Measurements from ENCODE around the gene PRX.
A peak's percentile ranks its signal among the peaks of the same experiment; 100 is the strongest.

PRX gene

GRCh38 chr19:40363069-40363468 is 50.1 kb downstream of the PRX start:
- peak in 1 of 2 experiments; percentile 7 for DNase-seq

DNA sequence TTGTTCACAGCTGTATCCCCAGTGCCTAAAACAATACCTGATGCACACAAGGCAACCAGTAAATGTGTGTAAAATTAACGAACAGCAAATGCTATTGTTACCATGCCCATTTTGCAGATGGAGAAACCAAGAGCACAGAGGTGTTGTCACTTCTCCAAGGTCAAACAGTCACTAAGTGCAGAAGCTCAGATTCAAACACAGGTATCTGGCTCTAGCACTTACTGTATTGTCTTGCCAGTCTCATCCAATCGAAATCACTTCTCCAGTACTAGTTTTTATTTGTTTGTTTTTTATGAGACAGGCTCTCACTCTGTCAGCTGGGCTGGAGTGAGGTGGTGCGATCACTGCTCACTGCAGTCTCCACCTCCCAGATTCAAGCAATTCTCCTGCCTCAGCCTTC is 51.0 kb downstream of the PRX start:
- no peak for DNase-seq

DNA sequence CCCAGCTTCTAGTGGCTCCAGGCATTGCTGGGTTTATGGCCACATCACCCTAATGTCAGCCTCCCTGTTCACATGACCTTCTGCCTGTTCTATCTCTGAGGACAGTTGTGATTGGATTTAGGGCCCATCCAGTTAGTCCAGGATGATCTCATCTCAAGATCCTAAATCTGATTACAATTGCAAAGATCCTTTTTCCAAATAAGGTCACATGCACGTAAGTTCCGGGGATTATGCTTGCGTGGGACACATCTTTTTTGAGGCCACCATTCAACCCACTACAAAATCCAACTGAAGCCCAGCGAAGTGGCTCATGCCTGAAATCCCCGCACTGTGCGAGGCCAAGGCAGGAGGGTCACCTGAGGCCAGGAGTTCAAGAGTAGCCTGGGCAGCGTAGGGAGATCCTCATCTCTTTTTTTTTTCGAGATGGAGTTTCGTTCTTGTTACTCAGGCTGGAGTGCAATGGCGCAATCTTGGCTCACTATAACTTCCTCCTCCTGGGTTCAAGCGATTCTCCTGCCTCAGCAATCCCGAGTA is 52.4 kb downstream of the PRX start:
- no peak for DNase-seq

DNA sequence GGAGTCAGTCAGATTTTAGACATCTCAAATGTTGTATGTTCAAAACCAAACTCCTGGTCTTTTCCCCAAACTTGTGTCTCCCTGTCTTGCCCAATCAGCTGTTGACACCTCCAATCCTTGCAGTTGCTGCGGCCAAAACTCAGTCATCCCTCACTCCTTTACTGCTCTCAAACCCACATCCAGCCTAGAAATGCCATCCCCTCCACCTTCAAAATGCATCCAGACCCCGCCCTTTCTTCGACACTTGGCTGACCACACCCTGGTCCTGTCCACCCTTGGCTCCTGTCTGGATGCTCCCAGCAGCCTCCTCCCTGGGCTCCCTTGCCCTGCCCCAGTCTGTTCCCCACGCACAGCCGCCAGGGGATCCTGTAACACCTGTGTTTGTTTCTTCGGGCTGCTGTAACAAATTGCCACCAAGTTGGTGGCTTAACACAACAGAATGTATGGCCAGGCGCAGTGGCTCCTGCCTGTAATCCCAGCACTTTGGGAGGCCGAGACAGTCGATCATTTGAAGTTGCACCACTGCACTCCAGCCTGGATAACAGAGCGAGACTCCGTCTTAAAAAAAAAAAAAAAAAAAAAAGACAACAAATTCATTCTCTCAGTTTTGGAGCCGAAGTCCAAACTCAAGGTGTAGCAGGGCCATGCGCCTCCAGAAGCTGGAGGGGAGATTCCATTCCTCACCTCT is 53.0 kb downstream of the PRX start:
- DNase-seq, result no peak

GRCh38 chr19:40358773-40359172 is 54.4 kb downstream of the PRX start:
- DNase-seq, result peak; percentile 18 to 22

DNA sequence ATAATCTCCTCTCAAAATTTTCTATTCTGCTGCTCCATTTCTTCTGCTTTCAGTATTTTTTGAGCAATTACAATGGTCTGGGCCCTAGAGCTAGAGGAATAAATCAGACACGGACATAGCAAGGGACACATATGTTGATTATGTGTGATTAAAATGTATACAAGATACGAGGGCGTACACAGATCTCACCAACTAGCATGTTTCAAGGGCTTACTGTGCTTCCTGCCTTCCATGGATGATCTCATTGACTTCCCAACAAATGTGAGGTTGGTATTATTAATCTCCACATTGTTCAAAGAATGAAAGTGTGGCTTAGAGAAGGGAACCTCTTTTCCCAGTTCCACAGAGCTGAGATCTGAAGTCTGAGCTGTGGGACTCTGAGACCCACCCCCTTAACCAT is 55.5 kb downstream of the PRX start:
- no peak for DNase-seq

- DNase-seq, result no peak
These were observed 56.2 kb downstream of the PRX start for GRCh38 chr19:40356681-40357595.

DNA sequence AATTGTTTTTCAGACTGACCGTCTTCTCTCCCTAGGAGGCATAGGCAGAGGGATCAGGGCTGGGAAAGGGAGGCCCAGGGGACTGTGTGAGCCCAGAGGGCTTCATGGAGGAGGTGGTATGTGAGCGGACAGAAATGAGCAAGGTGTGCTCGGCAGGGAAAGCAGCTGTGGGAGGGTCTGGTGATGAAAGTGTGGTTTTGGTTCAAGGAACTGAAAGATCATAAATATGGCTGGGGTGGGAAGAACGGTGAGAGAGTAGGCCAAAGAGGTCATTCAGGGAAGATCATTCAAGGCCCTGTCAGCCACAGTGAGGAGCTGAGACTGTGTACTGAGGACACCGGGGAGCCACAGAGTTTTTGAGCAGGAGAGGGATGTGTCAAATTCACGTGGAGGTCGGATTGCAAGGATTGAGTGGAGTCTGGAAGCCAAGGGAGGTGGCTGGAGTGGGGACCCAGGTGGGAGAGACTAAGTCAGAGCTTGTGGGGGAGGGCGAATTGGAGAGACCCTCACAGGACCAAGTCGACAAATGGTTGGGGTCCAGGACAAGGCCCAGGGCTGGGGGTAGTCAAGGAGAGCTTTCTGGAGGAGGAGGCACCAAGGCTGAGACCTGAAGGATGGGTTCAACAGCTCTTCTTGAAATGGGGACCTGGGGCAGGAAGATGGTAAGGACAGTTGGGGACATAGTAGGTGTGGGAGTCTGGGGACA is 57.0 kb downstream of the PRX start:
- no peak for DNase-seq

DNA sequence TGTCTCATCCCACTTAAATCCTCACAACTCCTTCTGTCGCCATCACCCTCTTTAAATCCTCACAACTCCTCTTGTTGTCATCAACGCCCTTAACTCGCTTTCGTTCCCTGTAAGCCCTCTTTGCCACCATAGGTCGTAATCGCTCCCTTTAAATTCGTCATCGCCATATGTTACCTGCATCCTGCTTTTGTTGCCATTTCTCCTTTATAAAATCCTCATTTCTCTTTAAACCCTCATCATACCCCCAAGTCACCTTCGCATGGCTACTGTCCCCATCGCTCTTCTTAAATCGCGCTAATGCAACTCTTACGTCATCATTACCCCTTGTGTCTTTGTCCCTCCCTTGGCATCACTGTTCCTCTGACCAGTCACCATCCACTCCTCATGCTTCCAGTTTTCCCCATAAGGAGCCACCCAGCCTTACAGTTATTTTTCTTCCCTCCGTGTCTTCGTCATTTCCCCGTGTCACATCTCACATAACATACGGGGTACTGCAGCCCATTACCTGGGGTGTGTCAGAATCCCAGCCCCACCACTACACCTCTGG is 64.1 kb downstream of the PRX start:
- peak; percentile 31 to 38 for DNase-seq

DNA sequence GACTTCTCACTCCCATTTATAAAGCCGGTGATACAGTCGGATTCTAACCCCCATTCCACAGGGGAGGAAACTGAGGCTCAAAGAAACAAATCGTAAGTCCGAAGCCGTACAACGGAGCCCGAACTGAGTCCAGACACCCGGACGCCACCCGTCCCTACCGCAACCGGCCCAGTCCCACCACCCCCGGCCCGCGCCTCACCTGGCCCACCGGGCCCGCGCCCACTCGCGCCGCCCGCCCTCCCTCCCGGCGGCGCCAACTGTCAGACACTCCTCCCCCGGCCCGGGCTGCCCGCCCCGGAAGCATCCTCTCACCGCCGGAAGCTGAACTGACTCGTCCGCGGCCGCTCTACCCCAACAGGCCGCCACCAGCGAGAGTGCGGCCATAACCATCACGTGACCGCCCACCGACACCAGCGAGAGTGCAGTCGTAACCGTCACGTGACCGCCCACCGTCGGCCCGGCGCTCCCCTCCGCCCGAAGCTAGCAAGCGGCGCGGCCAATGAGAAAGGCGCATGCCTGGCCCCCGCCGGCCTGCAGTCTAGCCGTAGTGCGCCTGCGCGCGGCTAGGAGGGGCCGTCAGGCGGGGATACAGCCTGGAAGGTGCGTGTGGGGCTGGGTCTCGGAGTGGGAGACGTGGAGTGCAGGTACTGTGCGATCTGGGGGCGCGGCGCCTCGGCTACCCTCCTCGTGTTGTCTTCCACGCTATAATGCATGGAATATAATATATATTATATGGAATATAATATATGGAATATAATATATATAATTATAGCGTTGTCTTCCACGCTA is 64.9 kb downstream of the PRX start, which contains the start of the genes C19orf47 and PLD3:
Gene C19orf47 (minus strand): TSS at position 273 of the 789 bp plus-strand sequence. CDS start 6,540 bp downstream, outside the sequence.
Gene PLD3 (plus strand): TSS at position 571 of the 789 bp plus-strand sequence. CDS start 17,789 bp downstream, outside the sequence.
- peak; percentile 97 to 98 for DNase-seq

DNA sequence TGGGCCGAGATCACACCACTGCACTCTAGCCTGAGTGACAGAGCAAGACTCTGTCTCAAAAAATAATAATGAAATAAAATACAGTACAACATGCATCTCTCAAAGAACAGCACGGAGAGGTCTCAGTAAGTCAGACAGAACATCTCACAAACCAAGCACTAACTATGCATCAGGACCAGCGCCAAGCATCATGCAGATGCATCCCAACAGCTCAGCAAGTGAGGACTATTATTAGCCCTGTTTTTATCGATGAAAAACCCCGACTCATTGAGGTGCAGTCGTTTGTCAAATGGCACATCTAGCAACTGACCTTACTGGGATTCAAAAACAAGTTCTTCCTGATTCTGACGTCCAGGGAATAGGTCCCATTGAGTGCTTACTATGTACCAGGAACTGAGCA is 68.8 kb downstream of the PRX start:
- DNase-seq, result no peak

All from Kasumi-1 (cell line).